ENCODE results near the gene N4BP2L2.

Gene N4BP2L2

GRCh38 chr13:32391101-32391619, 147.4 kb downstream of the N4BP2L2 start:
- Histone ChIP-seq H3K4me3 (ENCODE audit: insufficient read depth, low read length, poor library complexity, severe bottlenecking) (no peak overlapping the region), H3K27me3 (ENCODE audit: low read length) (no peaks in the 10 kb centered on the region)

GRCh38 chr13:32390484-32390883, 148.1 kb downstream of the N4BP2L2 start:
- Histone ChIP-seq H2AFZ (ENCODE audit: low read depth, low read length, severe bottlenecking) (no peak overlapping the region), H3F3A (ENCODE audit: insufficient read depth) (peaks cover 4% of the 10 kb centered on the region; the same call in 1 of the 2 replicates), H3K4me2 (ENCODE audit: low read depth, low read length, poor library complexity, severe bottlenecking) (no peak overlapping the region), H3K27me3 (ENCODE audit: low read length) (no peaks in the 10 kb centered on the region), H3K4me3 (ENCODE audit: insufficient read depth, low read length, poor library complexity, severe bottlenecking) (no peak overlapping the region), H3K9me3 (ENCODE audit: insufficient read depth, low read length) (no peaks in the 10 kb centered on the region), H3K36me3 (ENCODE audit: low read length) (peaks cover 14% of the 10 kb centered on the region; the same call in 1 of the 2 replicates), H3K9me2 (replicated peaks; ENCODE audit: insufficient read depth, low read length) (no peaks in the 10 kb centered on the region), H3K9ac (ENCODE audit: low read length) (no peak overlapping the region), H3K27ac (ENCODE audit: low read depth, low read length) (no peak overlapping the region), H3K79me2 (ENCODE audit: insufficient read depth, low read length) (no peaks in the 10 kb centered on the region), H4K20me1 (ENCODE audit: low read depth, low read length) (no peaks in the 10 kb centered on the region)
- TF ChIP-seq, protein P1, sequence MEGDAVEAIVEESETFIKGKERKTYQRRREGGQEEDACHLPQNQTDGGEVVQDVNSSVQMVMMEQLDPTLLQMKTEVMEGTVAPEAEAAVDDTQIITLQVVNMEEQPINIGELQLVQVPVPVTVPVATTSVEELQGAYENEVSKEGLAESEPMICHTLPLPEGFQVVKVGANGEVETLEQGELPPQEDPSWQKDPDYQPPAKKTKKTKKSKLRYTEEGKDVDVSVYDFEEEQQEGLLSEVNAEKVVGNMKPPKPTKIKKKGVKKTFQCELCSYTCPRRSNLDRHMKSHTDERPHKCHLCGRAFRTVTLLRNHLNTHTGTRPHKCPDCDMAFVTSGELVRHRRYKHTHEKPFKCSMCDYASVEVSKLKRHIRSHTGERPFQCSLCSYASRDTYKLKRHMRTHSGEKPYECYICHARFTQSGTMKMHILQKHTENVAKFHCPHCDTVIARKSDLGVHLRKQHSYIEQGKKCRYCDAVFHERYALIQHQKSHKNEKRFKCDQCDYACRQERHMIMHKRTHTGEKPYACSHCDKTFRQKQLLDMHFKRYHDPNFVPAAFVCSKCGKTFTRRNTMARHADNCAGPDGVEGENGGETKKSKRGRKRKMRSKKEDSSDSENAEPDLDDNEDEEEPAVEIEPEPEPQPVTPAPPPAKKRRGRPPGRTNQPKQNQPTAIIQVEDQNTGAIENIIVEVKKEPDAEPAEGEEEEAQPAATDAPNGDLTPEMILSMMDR (IDR thresholded peaks at IDR 0.05; ENCODE audit: insufficient read depth, low read length, poor library complexity, severe bottlenecking), result no peak
- TF ChIP-seq EZH2phosphoT487 (conservative IDR thresholded peaks at IDR 0.05; ENCODE audit: low read length), result no peak

More at GRCh38 chr13:32391101-32391619, 147.4 kb downstream of the N4BP2L2 start:
- Histone ChIP-seq H3K36me3 (ENCODE audit: low read length) (peaks cover 11% of the 10 kb centered on the region; the same call in 1 of the 2 replicates), H3F3A (ENCODE audit: insufficient read depth) (peaks cover 4% of the 10 kb centered on the region; the same call in 1 of the 2 replicates), H3K4me2 (ENCODE audit: low read depth, low read length, poor library complexity, severe bottlenecking) (no peak overlapping the region), H2AFZ (ENCODE audit: low read depth, low read length, severe bottlenecking) (no peak overlapping the region), H3K27ac (ENCODE audit: low read depth, low read length) (no peak overlapping the region), H3K9ac (ENCODE audit: low read length) (no peak overlapping the region), H3K9me3 (ENCODE audit: insufficient read depth, low read length) (no peaks in the 10 kb centered on the region), H3K9me2 (replicated peaks; ENCODE audit: insufficient read depth, low read length) (no peaks in the 10 kb centered on the region), H4K20me1 (ENCODE audit: low read depth, low read length) (no peaks in the 10 kb centered on the region), H3K79me2 (ENCODE audit: insufficient read depth, low read length) (no peaks in the 10 kb centered on the region)
- TF ChIP-seq EZH2phosphoT487 (conservative IDR thresholded peaks at IDR 0.05; ENCODE audit: low read length), result no peak
- TF ChIP-seq, protein P1 (IDR thresholded peaks at IDR 0.05; ENCODE audit: insufficient read depth, low read length, poor library complexity, severe bottlenecking), result no peak

DNA sequence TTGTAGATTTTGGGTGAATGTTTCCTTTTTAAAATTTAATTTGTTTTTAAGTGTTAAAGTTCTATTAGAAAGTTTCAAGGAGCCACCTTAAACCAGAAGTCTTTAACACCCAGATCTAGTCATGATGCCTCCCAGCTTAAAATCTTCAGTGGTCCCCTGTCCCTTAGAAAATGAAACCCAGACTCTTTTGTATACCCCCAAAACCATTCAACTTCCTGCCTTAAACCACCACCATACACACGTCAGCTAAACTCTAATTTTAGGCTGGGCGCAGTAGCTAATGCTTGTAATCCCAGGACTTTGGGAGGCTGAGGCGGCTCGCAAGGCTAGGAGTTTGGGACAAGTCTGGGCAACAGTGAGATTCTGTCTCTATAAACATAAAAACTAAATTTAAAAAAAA, 148.5 kb downstream of the N4BP2L2 start:
- no peaks in the 10 kb centered on the region for H4K20me1 ChIP-seq (ENCODE audit: low read depth, low read length)
- H3K9me2 ChIP-seq (replicated peaks; ENCODE audit: insufficient read depth, low read length), result no peaks in the 10 kb centered on the region
- H3K9me3 ChIP-seq (ENCODE audit: insufficient read depth, low read length), result no peaks in the 10 kb centered on the region
- H3K27me3 ChIP-seq (ENCODE audit: low read length), result no peaks in the 10 kb centered on the region
- peaks cover 12% of the 10 kb centered on the region; the same call in 1 of the 2 replicates for H3K36me3 ChIP-seq (ENCODE audit: low read length)
- H3K79me2 ChIP-seq (ENCODE audit: insufficient read depth, low read length), result no peaks in the 10 kb centered on the region
- no peak overlapping the region for H3K4me3 ChIP-seq (ENCODE audit: insufficient read depth, low read length, poor library complexity, severe bottlenecking)
- no peak overlapping the region for H3K9ac ChIP-seq (ENCODE audit: low read length)
- no peak for TF ChIP-seq EZH2phosphoT487 (conservative IDR thresholded peaks at IDR 0.05; ENCODE audit: low read length)
- TF ChIP-seq, protein P1 (IDR thresholded peaks at IDR 0.05; ENCODE audit: insufficient read depth, low read length, poor library complexity, severe bottlenecking), result no peak
- peaks cover 4% of the 10 kb centered on the region; the same call in 1 of the 2 replicates for H3F3A ChIP-seq (ENCODE audit: insufficient read depth)
- H3K4me2 ChIP-seq (ENCODE audit: low read depth, low read length, poor library complexity, severe bottlenecking), result no peak overlapping the region
- H3K27ac ChIP-seq (ENCODE audit: low read depth, low read length), result no peak overlapping the region
- H2AFZ ChIP-seq (ENCODE audit: low read depth, low read length, severe bottlenecking), result no peak overlapping the region

Measured in SU-DHL-6 (cell line).